Panc1 (cell line): ENCODE results near the gene DBH.

Experiments
- POLR2AphosphoS5 ChIP-seq: IDR thresholded peaks from 2 replicates; pipeline ENCODE4 v1.6.1; 2012; ENCODE audit warnings: mild to moderate bottlenecking, low read depth, low read length, moderate library complexity
- TCF7L2 ChIP-seq: IDR thresholded peaks from 2 replicates; pipeline ENCODE4 v1.6.1; 2011; ENCODE audit warnings: mild to moderate bottlenecking, low read depth, low read length, inconsistent platforms
- TF ChIP-seq, protein P1 (sequence below): fragments of 450-650 bp; IDR thresholded peaks from 2 replicates; pipeline ENCODE4 v1.5.1; 2017; ENCODE audit warnings: mild to moderate bottlenecking
- TF ChIP-seq, protein P2 (sequence below), 2 experiments: IDR thresholded peaks; 2 replicates each; pipeline ENCODE4 v1.6.1; 2011 to 2012; ENCODE audit warnings: low read depth in 2 of 2, control low read depth in 1 of 2, low read length in 1 of 2, mild to moderate bottlenecking in 1 of 2, moderate library complexity in 1 of 2; ENCODE audit not compliant: insufficient read depth in 1 of 2

DNA sequence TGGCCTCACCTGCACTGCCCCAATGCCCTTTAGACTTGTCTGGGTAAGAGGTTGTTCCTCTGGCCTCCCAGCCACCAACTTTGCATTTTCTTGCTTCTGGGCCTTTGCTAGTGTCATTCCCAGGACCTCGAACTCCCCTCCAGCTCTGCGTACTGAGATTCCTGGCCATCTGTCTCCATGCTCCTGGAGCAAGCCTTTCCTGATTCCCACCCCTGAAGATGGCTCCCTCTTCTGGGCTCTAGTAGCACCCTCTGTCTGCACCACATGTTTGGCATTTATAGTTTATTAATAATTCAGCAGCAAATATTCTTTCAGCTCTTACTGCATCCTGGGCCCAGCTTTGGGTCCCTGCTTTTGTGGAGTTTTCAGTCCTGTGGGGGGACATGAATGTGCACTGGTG lies 41.9 kb upstream of the DBH start:
- TF ChIP-seq, protein P1, sequence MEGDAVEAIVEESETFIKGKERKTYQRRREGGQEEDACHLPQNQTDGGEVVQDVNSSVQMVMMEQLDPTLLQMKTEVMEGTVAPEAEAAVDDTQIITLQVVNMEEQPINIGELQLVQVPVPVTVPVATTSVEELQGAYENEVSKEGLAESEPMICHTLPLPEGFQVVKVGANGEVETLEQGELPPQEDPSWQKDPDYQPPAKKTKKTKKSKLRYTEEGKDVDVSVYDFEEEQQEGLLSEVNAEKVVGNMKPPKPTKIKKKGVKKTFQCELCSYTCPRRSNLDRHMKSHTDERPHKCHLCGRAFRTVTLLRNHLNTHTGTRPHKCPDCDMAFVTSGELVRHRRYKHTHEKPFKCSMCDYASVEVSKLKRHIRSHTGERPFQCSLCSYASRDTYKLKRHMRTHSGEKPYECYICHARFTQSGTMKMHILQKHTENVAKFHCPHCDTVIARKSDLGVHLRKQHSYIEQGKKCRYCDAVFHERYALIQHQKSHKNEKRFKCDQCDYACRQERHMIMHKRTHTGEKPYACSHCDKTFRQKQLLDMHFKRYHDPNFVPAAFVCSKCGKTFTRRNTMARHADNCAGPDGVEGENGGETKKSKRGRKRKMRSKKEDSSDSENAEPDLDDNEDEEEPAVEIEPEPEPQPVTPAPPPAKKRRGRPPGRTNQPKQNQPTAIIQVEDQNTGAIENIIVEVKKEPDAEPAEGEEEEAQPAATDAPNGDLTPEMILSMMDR = no peak
- TF ChIP-seq POLR2AphosphoS5 (no peak), TCF7L2 (no peak)
- TF ChIP-seq, protein P2, sequence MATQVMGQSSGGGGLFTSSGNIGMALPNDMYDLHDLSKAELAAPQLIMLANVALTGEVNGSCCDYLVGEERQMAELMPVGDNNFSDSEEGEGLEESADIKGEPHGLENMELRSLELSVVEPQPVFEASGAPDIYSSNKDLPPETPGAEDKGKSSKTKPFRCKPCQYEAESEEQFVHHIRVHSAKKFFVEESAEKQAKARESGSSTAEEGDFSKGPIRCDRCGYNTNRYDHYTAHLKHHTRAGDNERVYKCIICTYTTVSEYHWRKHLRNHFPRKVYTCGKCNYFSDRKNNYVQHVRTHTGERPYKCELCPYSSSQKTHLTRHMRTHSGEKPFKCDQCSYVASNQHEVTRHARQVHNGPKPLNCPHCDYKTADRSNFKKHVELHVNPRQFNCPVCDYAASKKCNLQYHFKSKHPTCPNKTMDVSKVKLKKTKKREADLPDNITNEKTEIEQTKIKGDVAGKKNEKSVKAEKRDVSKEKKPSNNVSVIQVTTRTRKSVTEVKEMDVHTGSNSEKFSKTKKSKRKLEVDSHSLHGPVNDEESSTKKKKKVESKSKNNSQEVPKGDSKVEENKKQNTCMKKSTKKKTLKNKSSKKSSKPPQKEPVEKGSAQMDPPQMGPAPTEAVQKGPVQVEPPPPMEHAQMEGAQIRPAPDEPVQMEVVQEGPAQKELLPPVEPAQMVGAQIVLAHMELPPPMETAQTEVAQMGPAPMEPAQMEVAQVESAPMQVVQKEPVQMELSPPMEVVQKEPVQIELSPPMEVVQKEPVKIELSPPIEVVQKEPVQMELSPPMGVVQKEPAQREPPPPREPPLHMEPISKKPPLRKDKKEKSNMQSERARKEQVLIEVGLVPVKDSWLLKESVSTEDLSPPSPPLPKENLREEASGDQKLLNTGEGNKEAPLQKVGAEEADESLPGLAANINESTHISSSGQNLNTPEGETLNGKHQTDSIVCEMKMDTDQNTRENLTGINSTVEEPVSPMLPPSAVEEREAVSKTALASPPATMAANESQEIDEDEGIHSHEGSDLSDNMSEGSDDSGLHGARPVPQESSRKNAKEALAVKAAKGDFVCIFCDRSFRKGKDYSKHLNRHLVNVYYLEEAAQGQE (IDR thresholded peaks at IDR 0.05; ENCODE audit: insufficient read depth in 1 of 2, low read depth in 2 of 2, low read length in 1 of 2) = no peak
